Endothelial cell of umbilical vein (primary cell): ENCODE measurements around the gene BMERB1. TPM values are rescaled to one million over a fixed set of nuclear protein-coding genes. Genes with fewer than 3 reads are reported as not detected.

Source experiments
- BruUV-seq: library from RNA; stranded (reverse); fragments of 400-500 nt; replicated peaks from 2 replicates; lab custom pipeline; 2021; lab: Mats Ljungman, UMichigan
- CTCF ChIA-PET: fragments of 300-600, 350-600 bp; sonication (Branson Sonifier 250); formaldehyde crosslinking; loops from one replicate; lab custom pipeline; 2021; ENCODE audit warnings: antibody characterized with exemption, inconsistent platforms; lab: Charles Lee
- POLR2A ChIA-PET: fragments of 300-600, 350-600 bp; sonication (Branson Sonifier 250); formaldehyde crosslinking; loops from one replicate; lab custom pipeline; 2021; ENCODE audit warnings: antibody characterized with exemption, inconsistent platforms; lab: Charles Lee
- DNase-seq: peaks from one replicate; pipeline ENCODE4 v3.0.0-alpha.2; 2011; ENCODE audit warnings: low read depth, low spot score
- FAIRE-seq: peaks from 2 replicates; lab custom pipeline; 2011; peaks lifted over from hg19 to GRCh38; lab: Jason Lieb, UNC
- H2AFZ ChIP-seq: 2 replicates; pipeline ENCODE4 v1.6.0; 2012; ENCODE audit warnings: low read depth, low read length, control low read depth, inconsistent platforms
- H3K27ac ChIP-seq: 2 replicates; pipeline ENCODE4 v1.5.1; 2011; ENCODE audit warnings: low read depth, mild to moderate bottlenecking, control low read depth, low read length, moderate library complexity; ENCODE audit not compliant: insufficient read depth
- H3K27me3 ChIP-seq, 2 experiments: 2 replicates each; pipeline versions ENCODE4 v1.6.0 to v1.6.1; 2011; ENCODE audit warnings: low read length in 2 of 2, mixed read lengths in 1 of 2; ENCODE audit not compliant: control insufficient read depth in 2 of 2, insufficient read depth in 2 of 2
- H3K36me3 ChIP-seq, 2 experiments: 2 replicates in 1 of 2; 3 replicates in 1 of 2; pipeline ENCODE4 v1.5.1; 2011; ENCODE audit warnings: low read length in 2 of 2, mild to moderate bottlenecking in 1 of 2, moderate library complexity in 1 of 2; ENCODE audit not compliant: control insufficient read depth in 2 of 2, insufficient read depth in 2 of 2; ENCODE audit errors: extremely low read depth in 1 of 2
- H3K4me1 ChIP-seq: 3 replicates; pipeline ENCODE4 v1.5.1; 2011; ENCODE audit warnings: mild to moderate bottlenecking, low read length; ENCODE audit not compliant: control insufficient read depth, insufficient read depth; ENCODE audit errors: extremely low read depth
- H3K4me2 ChIP-seq: 2 replicates; pipeline ENCODE4 v1.6.1; 2011; ENCODE audit warnings: low read length, control low read depth, mixed read lengths; ENCODE audit not compliant: insufficient read depth
- H3K4me3 ChIP-seq, 3 experiments: fragments of 200-600 bp in 1 of 3; sonication (generic), shearing (Covaris generic) in 1 of 3; replicated peaks in 1 of 3; 2 replicates each; pipeline ENCODE4 v1.5.1; 2011 to 2016; ENCODE audit warnings: control low read depth in 3 of 3, low read length in 3 of 3, mild to moderate bottlenecking in 2 of 3, inconsistent platforms in 1 of 3, low read depth in 1 of 3, moderate library complexity in 1 of 3; ENCODE audit not compliant: insufficient read depth in 1 of 3
- H3K79me2 ChIP-seq: 2 replicates; pipeline ENCODE4 v1.6.0; 2012; ENCODE audit warnings: low read length, inconsistent platforms; ENCODE audit not compliant: control insufficient read depth, insufficient read depth
- H3K9ac ChIP-seq: replicated peaks from 2 replicates; pipeline ENCODE3; 2011; ENCODE audit warnings: low read length, control low read depth; ENCODE audit not compliant: insufficient read depth; ENCODE audit errors: extremely low read depth
- H3K9me1 ChIP-seq: replicated peaks from 3 replicates; pipeline ENCODE4 v1.6.0; 2011; ENCODE audit warnings: mild to moderate bottlenecking, low read length; ENCODE audit not compliant: control insufficient read depth, insufficient read depth; ENCODE audit errors: extremely low read depth
- H3K9me3 ChIP-seq: replicated peaks from 2 replicates; pipeline ENCODE4 v1.5.1; 2012; ENCODE audit warnings: low read length, inconsistent platforms; ENCODE audit not compliant: control insufficient read depth, insufficient read depth
- H4K20me1 ChIP-seq: replicated peaks from 2 replicates; pipeline ENCODE3; 2011; ENCODE audit warnings: mild to moderate bottlenecking, low read length; ENCODE audit not compliant: control insufficient read depth, insufficient read depth; ENCODE audit errors: extremely low read depth
- EZH2 ChIP-seq: IDR thresholded peaks from 2 replicates; pipeline ENCODE4 v1.6.1; 2012; ENCODE audit warnings: borderline replicate concordance, low read depth, mild to moderate bottlenecking, moderate library complexity, low read length, inconsistent platforms; ENCODE audit not compliant: severe bottlenecking
- FOS ChIP-seq: IDR thresholded peaks from 2 replicates; pipeline ENCODE4 v1.6.1; 2011; ENCODE audit warnings: mild to moderate bottlenecking, low read length, moderate library complexity, borderline replicate concordance; ENCODE audit not compliant: insufficient read depth
- GATA2 ChIP-seq: IDR thresholded peaks from 2 replicates; pipeline ENCODE4 v1.7.0; 2011; ENCODE audit warnings: low read depth, mild to moderate bottlenecking, moderate library complexity, mixed read lengths, low read length; ENCODE audit not compliant: insufficient read length, insufficient read depth
- JUN ChIP-seq: IDR thresholded peaks from 2 replicates; pipeline ENCODE4 v1.6.1; 2011; ENCODE audit warnings: borderline replicate concordance, low read depth; ENCODE audit not compliant: insufficient read length, insufficient read depth
- MYC ChIP-seq: IDR thresholded peaks from one replicate; pipeline ENCODE4 v1.6.1; 2011; ENCODE audit warnings: mild to moderate bottlenecking, low read depth, low read length
- POLR2A ChIP-seq: IDR thresholded peaks from 2 replicates; pipeline ENCODE4 v1.6.1; 2012; ENCODE audit warnings: low read depth, mild to moderate bottlenecking, control low read depth, low read length
- POLR2AphosphoS5 ChIP-seq: IDR thresholded peaks from 2 replicates; pipeline ENCODE4 v1.6.1; 2012; ENCODE audit warnings: low read depth, mild to moderate bottlenecking, control low read depth, low read length, moderate library complexity; ENCODE audit not compliant: insufficient read depth
- dilution Hi-C: fragments of 300-500 bp; cut with MboI; formaldehyde crosslinking; loops from one replicate; pipeline ENCODE4 v1.15.0; 2019; ENCODE audit warnings: low sequenced_read_pairs; ENCODE audit not compliant: extremely low pct_ligation_motif_present
- intact Hi-C: fragments of 100-400 bp; cut with micrococcal nuclease; formaldehyde crosslinking; loops from one replicate; pipeline ENCODE4 v1.10.0; 2022
- polyA plus RNA-seq, 4 experiments: library from polyadenylated mRNA; depleted of rRNA in 3 of 4; stranded (reverse) in 3 of 4; unstranded in 1 of 4; fragments of >200 nt; gene quantifications; 2 replicates each; pipeline versions ENCODE4 v1.2.1 to v1.2.3, GENCODE V29; 2011 to 2012; ENCODE audit warnings: missing spikeins in 1 of 4
- total RNA-seq: library from RNA; stranded (reverse); gene quantifications from 2 replicates; pipeline ENCODE4 v1.2.3, GENCODE V29; 2021
- TF ChIP-seq, protein P1 (sequence below), 2 donors: IDR thresholded peaks; 1 replicate in 1 of 2; 2 replicates in 1 of 2; pipeline ENCODE4 v1.5.1; 2011; ENCODE audit warnings: low read length in 2 of 2, mild to moderate bottlenecking in 2 of 2, moderate library complexity in 2 of 2, control low read depth in 1 of 2, inconsistent platforms in 1 of 2, low read depth in 1 of 2; ENCODE audit not compliant: insufficient read depth in 1 of 2; ENCODE audit errors: extremely low read depth in 1 of 2
- TF ChIP-seq, protein P2 (sequence below): IDR thresholded peaks from 2 replicates; pipeline ENCODE4 v1.6.1; 2011; ENCODE audit not compliant: insufficient read depth, insufficient read length

BMERB1 gene
- total and polyA plus RNA-seq, 2 donors (not counting 3 experiments of a cell fraction or from before 2014, with no cell fraction given), result 14.1 to 17.4 TPM

DNA sequence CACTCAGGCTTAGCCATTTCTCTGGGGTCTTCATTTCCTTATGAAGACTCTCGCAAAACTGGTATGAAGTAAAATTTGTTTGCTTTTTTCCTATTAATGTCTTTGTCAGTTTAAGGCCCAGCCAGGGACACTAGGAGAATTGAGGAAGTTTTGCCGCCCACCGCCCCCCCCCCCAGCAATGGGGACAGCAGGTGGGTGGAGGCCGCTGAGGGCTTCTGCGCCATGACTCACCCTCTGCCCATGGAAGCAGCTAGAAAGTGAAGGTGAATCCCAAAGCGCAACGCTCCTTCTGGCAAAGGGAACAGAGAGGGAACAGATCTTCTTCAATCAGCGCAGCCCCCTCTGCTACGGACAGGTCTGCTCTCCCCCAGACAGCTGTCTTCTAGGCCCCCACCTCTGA, 158.8 kb downstream of the BMERB1 start:
- no peaks in the 10 kb centered on the region for H3K79me2 ChIP-seq
- no peak for DNase-seq
- no peak for TF ChIP-seq POLR2AphosphoS5
- no TSS peak for BruUV-seq
- dilution Hi-C loops (no loop called here), intact Hi-C loops (no loop called here)
- peaks cover 8 to 14% of the 10 kb centered on the region in 2 experiments for H3K36me3 ChIP-seq
- no peaks in the 10 kb centered on the region for H4K20me1 ChIP-seq
- H3K4me2 ChIP-seq, result no peak overlapping the region
- H3K27me3 ChIP-seq, result no peaks in the 10 kb centered on the region
- ChIA-PET POLR2A (no interaction called here), CTCF (interaction anchor here (0.8 kb wide), 1 partner anchor 43 kb away, joined by 3 read pairs; no protein-coding TSS in a partner anchor)
- no peak overlapping the region for H3K9ac ChIP-seq
- H3K27ac ChIP-seq, result no peak overlapping the region
- H2AFZ ChIP-seq, result no peak overlapping the region
- H3K9me3 ChIP-seq, result no peaks in the 10 kb centered on the region
- H3K9me1 ChIP-seq, result no peaks in the 10 kb centered on the region
- peaks cover 17% of the 10 kb centered on the region for H3K4me1 ChIP-seq
- no peak for FAIRE-seq
- H3K4me3 ChIP-seq, result no peak overlapping the region

DNA sequence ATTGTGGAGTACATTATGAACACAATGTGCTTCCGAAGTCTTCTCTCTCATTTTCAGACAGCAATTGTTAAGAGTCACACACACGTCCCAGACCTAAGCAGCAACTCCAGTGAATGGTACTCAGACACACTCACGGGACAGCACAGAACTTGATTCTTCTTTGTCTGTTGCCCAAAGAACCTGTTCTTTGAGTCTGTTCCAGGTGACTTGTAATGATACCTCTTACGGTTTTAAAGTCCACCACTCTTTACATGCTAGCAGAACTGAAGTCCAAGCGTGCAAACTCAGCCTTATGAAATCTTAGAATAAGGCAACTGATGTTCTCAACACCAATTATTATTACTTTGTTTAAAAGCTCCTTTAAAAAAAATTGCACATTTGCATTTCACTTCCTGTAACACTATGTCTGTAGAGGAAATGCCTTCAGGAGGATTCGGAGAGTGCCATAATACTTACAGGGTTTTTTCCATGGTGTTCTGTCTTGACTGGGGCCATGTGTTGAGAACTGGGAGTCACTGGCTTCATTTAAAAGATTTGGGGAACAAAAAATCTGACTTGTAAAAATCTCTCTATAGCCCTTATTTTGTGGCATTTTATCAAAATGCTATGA, 160.4 kb downstream of the BMERB1 start:
- peak; percentile 54 for FAIRE-seq
- no TSS peak for BruUV-seq
- no peaks in the 10 kb centered on the region for H3K79me2 ChIP-seq
- H3K9me3 ChIP-seq, result no peaks in the 10 kb centered on the region
- H3K4me3 ChIP-seq, result no peak overlapping the region
- dilution Hi-C loops (no loop called here), intact Hi-C loops (no loop called here)
- TF ChIP-seq POLR2A (no peak), MYC (no peak), EZH2 (no peak), FOS (no peak), JUN (no peak), GATA2 (no peak), POLR2AphosphoS5 (no peak)
- TF ChIP-seq, protein P1, sequence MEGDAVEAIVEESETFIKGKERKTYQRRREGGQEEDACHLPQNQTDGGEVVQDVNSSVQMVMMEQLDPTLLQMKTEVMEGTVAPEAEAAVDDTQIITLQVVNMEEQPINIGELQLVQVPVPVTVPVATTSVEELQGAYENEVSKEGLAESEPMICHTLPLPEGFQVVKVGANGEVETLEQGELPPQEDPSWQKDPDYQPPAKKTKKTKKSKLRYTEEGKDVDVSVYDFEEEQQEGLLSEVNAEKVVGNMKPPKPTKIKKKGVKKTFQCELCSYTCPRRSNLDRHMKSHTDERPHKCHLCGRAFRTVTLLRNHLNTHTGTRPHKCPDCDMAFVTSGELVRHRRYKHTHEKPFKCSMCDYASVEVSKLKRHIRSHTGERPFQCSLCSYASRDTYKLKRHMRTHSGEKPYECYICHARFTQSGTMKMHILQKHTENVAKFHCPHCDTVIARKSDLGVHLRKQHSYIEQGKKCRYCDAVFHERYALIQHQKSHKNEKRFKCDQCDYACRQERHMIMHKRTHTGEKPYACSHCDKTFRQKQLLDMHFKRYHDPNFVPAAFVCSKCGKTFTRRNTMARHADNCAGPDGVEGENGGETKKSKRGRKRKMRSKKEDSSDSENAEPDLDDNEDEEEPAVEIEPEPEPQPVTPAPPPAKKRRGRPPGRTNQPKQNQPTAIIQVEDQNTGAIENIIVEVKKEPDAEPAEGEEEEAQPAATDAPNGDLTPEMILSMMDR (IDR thresholded peaks at IDR 0.05; ENCODE audit: extremely low read depth in 1 of 2, insufficient read depth in 1 of 2, low read depth in 1 of 2, low read length in 2 of 2), result no peak
- TF ChIP-seq, protein P2, sequence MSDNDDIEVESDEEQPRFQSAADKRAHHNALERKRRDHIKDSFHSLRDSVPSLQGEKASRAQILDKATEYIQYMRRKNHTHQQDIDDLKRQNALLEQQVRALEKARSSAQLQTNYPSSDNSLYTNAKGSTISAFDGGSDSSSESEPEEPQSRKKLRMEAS, result no peak
- DNase-seq, result peak; percentile 26
- H3K27me3 ChIP-seq, result no peaks in the 10 kb centered on the region
- no peak overlapping the region for H3K4me2 ChIP-seq
- H4K20me1 ChIP-seq, result no peaks in the 10 kb centered on the region
- H3K4me1 ChIP-seq, result peaks cover 17% of the 10 kb centered on the region
- ChIA-PET POLR2A (no interaction called here), CTCF (no interaction called here)
- peaks cover 8 to 23% of the 10 kb centered on the region in 2 experiments for H3K36me3 ChIP-seq
- no peak overlapping the region for H3K27ac ChIP-seq
- H3K9me1 ChIP-seq, result no peaks in the 10 kb centered on the region
- no peak overlapping the region for H3K9ac ChIP-seq
- H2AFZ ChIP-seq, result no peak overlapping the region
